D721Med (cell line): Measurements from ENCODE around the gene KRT76.

ENCODE experiments used
- DNase-seq: peaks from one replicate; pipeline ENCODE4 v3.0.0; 2011; ENCODE audit warnings: low spot score; ENCODE audit not compliant: insufficient read length
- FAIRE-seq: peaks from 2 replicates; lab custom pipeline; 2011; peaks lifted over from hg19 to GRCh38; lab: Jason Lieb, UNC
- TF ChIP-seq, protein P1 (sequence below): IDR thresholded peaks from 2 replicates; pipeline ENCODE4 v1.5.1; 2012; ENCODE audit warnings: mild to moderate bottlenecking, control low read depth; ENCODE audit not compliant: insufficient read depth; ENCODE audit errors: missing control alignments

Gene KRT76

DNA sequence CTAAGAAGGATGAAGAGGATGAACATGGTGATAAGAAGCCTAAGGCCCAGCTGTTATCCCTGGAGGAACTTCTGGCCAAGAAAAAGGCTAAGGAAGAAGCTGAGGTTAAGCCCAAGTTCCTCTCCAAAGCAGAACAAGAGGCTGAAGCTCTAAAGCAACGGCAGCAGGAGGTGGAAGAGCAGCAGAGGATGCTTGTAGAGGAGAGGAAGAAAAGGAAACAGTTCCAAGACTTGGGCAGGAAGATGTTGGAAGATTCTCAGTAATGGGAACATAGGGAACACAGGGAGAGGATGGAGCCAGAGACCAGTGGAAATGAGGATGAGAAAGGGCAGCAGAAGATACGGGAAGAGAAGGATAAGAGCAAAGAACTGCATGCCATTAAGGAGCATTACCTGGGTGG, 46.4 kb downstream of the KRT76 start:
- TF ChIP-seq, protein P1, sequence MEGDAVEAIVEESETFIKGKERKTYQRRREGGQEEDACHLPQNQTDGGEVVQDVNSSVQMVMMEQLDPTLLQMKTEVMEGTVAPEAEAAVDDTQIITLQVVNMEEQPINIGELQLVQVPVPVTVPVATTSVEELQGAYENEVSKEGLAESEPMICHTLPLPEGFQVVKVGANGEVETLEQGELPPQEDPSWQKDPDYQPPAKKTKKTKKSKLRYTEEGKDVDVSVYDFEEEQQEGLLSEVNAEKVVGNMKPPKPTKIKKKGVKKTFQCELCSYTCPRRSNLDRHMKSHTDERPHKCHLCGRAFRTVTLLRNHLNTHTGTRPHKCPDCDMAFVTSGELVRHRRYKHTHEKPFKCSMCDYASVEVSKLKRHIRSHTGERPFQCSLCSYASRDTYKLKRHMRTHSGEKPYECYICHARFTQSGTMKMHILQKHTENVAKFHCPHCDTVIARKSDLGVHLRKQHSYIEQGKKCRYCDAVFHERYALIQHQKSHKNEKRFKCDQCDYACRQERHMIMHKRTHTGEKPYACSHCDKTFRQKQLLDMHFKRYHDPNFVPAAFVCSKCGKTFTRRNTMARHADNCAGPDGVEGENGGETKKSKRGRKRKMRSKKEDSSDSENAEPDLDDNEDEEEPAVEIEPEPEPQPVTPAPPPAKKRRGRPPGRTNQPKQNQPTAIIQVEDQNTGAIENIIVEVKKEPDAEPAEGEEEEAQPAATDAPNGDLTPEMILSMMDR = no peak
- no peak for FAIRE-seq
- DNase-seq = no peak

DNA sequence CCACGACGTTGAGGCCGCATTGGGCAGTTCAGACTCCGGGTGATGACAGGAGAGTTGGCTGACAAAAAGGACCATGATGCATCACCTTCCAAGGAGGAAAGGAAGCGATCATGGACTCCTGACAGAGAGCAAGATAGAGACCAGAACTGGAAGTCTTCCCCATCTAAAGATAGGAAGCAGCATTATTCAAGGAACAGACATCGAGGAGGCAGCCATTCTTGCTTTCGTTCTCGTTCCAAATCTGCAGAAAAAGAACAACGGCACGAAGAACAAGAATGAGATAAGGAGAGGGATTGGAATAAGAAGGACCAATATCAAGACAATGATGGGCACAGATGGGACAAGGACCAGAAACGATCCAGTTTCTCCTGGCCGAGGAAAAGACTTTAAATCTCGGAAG, 46.8 kb downstream of the KRT76 start:
- TF ChIP-seq, protein P1 = no peak
- FAIRE-seq (no peak), DNase-seq (no peak)

DNA sequence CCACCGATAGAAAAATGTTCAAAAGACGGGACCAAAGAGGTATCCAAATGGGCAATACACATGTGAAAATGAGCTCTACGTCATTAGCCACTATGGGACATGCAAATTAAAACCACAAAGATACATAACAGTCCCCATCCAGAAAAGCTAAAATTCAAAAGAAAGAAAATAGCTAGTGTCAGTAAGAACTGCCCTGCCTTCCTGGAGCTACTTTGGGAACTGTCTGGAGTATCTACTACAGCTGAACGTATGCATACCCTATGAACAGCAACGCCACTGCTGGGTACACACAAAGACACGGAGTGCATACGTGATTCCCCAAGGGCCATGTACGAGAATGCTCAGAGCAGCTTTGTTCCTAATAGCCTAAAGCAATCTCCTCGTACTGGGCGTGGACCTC, 48.0 kb downstream of the KRT76 start:
- TF ChIP-seq, protein P1 = no peak
- no peak for DNase-seq
- no peak for FAIRE-seq

DNA sequence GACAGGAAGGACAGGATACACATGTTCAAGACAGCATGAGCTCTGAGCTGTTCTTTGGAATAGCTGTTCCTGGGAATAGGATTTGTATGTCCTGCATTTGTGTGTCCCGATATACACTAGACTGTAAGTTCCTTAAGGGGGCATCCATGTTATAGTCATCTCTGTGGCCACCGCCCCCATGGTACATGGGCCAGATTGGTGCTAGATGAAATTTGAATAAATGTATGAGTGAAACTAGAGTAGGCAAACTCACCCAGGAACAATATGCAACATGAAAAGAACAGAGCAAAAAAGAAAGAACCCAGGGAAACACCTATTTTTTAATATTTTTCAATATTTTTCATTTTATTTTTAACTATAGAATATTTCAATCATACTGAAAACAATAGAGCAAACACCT, 48.8 kb downstream of the KRT76 start:
- FAIRE-seq = no peak
- TF ChIP-seq, protein P1 = no peak
- DNase-seq = no peak

DNA sequence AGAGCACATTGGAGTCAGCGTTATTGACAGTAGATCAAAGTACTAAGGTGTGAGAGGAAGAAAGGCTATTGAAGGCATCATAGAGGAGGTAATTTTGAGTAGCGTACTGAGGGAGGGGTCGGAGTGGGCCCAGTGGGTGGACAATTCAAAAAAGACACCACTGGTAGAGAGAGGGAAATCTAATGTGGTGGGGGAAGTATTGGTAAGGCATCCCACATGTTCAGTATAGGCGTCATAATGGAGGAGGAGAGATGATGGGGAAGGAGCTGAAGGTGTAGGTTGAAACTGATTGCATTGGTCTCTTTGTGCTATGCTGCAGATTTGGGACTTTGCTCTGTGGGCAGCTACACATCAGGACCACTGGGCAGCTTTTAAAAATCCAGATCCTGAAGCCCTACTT, 50.1 kb downstream of the KRT76 start:
- FAIRE-seq (no peak), DNase-seq (no peak)
- TF ChIP-seq, protein P1 = no peak

DNA sequence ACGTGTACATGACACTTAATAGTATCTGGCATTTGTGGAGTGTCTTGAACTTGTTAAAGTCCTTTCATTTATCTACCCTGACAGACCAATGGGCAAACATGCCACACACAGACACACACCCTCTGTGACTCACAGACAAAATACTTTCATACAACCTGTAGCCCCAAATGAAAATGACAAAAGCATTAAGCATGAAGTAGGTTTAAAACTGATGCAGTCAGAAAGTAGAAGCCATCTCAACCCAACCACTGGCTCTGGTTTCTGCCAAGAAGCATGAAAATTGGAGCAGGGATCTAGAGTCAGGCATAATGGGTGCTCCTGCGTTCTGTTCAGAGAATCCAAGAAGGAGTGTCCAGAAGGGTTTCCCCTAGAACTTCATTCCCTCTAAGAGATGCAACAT, 50.7 kb downstream of the KRT76 start:
- no peak for DNase-seq
- TF ChIP-seq, protein P1 = no peak
- no peak for FAIRE-seq

DNA sequence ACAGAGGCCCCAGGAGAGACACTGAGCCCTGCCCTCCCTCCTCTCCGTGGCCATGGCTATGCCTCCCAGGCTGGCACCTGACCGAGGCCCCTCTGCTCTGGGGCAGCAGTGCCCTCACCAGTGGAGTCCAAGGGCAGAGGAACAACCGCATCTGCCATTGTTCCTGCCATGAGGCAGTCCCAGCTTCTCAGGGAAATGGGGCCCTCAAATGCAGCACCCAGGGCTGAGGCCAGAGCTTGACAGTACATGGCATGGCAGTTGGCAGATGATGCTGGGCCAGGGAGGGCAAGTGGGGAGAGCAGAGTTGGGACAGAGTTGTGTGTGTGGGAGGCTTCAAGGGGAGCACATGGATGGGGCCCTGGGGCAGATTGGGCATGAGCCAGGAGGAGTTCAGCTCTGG, 52.8 kb downstream of the KRT76 start:
- FAIRE-seq (no peak), DNase-seq (no peak)

More for the DNA sequence above, 52.8 kb downstream of the KRT76 start:
- TF ChIP-seq, protein P1 = no peak
